Kidney (tissue), 14 donors: ENCODE measurements around the gene CPVL. TPM values are rescaled to one million over a fixed set of nuclear protein-coding genes. Genes with fewer than 3 reads are reported as not detected.

ENCODE experiments used
- DNase-seq, 5 donors: peaks; one replicate each; pipeline ENCODE4 v3.0.0-alpha.2; 2013 to 2020
- FAIRE-seq: peaks from 2 replicates; lab custom pipeline; 2012; peaks lifted over from hg19 to GRCh38; lab: Jason Lieb, UNC
- H3K27ac ChIP-seq, 2 donors: one replicate each; pipeline ENCODE4 v1.7.0; 2013; ENCODE audit warnings: low read depth in 2 of 2, low read length in 2 of 2, inconsistent platforms in 1 of 2
- H3K27me3 ChIP-seq: one replicate; pipeline ENCODE4 v1.7.1; 2013; ENCODE audit warnings: low read length, inconsistent platforms; ENCODE audit not compliant: control insufficient read depth, insufficient read depth
- H3K36me3 ChIP-seq, 3 donors: one replicate each; pipeline versions ENCODE4 v1.7.0 to v1.7.1; 2013; ENCODE audit warnings: low read length in 3 of 3, control low read depth in 1 of 3, inconsistent platforms in 1 of 3; ENCODE audit not compliant: insufficient read depth in 3 of 3, control insufficient read depth in 2 of 3
- H3K4me1 ChIP-seq, 3 donors: one replicate each; pipeline versions ENCODE4 v1.7.0 to v1.7.1; 2013; ENCODE audit warnings: low read length in 3 of 3, inconsistent platforms in 1 of 3, low read depth in 1 of 3; ENCODE audit not compliant: control insufficient read depth in 2 of 3, insufficient read depth in 2 of 3
- H3K4me3 ChIP-seq, 3 donors: one replicate each; pipeline versions ENCODE4 v1.7.0 to v1.8.1; 2013; ENCODE audit warnings: low read length in 3 of 3, control low read depth in 1 of 3, inconsistent platforms in 1 of 3
- H3K9ac ChIP-seq, 3 donors: one replicate each; pipeline versions ENCODE4 v1.7.0 to v1.7.1; 2013; ENCODE audit warnings: low read length in 3 of 3, control low read depth in 1 of 3, inconsistent platforms in 1 of 3
- H3K9me3 ChIP-seq, 3 donors: one replicate each; pipeline versions ENCODE4 v1.7.0 to v1.7.1; 2013; ENCODE audit warnings: low read length in 3 of 3, control low read depth in 1 of 3, inconsistent platforms in 1 of 3; ENCODE audit not compliant: control insufficient read depth in 2 of 3, insufficient read depth in 1 of 3
- CTCF ChIP-seq: IDR thresholded peaks from 3 replicates; pipeline ENCODE4 v1.5.1; 2012; ENCODE audit warnings: mild to moderate bottlenecking, moderate library complexity, borderline replicate concordance; ENCODE audit not compliant: insufficient read depth; ENCODE audit errors: extremely low read depth
- intact Hi-C: fragments of 100-400 bp; cut with DNase I; formaldehyde crosslinking; loops from one replicate; pipeline ENCODE4 v1.11.1; 2022
- polyA plus RNA-seq: library from polyadenylated mRNA; stranded (reverse); fragments of 350-450 nt; fragmentation: Illumina TruSeq; extraction: RNeasy Lipid Tissue Mini Kit (QIAGEN cat#74804); gene quantifications from one replicate; pipeline ENCODE4 v1.2.3, GENCODE V29; 2014; ENCODE audit warnings: low read depth, low replicate concordance; ENCODE audit not compliant: insufficient read depth
- total RNA-seq: library from RNA; stranded (reverse); fragmentation: NEBNext Ultra II Directional; extraction: Animal tissue kit (Norgen Biotek cat#: 25700); gene quantifications from one replicate; pipeline ENCODE4 v1.2.1, GENCODE V29; 2021
- donor health status: control.
- donor health status: control.
- donor health status: control.
- donor health status: control.
- donor health status: control.
- donor health status: DM: yes; HTN: yes; CAD: no.
- donor health status: Normal renal cell carcinoma (clear cell type).

Gene CPVL
- total and polyA plus RNA-seq, 2 donors from 2014 or later = 104 to 133 TPM

- Histone ChIP-seq H3K4me1 (peaks cover 0 to 9% (median 0%) of the 10 kb centered on the region in 3 donors), H3K36me3 (no peaks in the 10 kb centered on the region), H3K4me3 (no peak overlapping the region), H3K27ac (no peak overlapping the region), H3K9ac (no peak overlapping the region), H3K9me3 (no peaks in the 10 kb centered on the region), H3K27me3 (no peaks in the 10 kb centered on the region)
- DNase-seq (no peak), FAIRE-seq (no peak)
- TF ChIP-seq CTCF = no peak
- intact Hi-C loops = no loop called here
Measured at GRCh38 chr7:28980451-28981160, 165.7 kb downstream of the CPVL start.

GRCh38 chr7:28979776-28980175 is 166.6 kb downstream of the CPVL start:
- H3K9me3 ChIP-seq = no peaks in the 10 kb centered on the region
- FAIRE-seq = no peak
- H3K4me1 ChIP-seq = peaks cover 0 to 4% (median 0%) of the 10 kb centered on the region in 3 donors
- H3K27me3 ChIP-seq = no peaks in the 10 kb centered on the region
- no peak overlapping the region for H3K27ac ChIP-seq
- no peaks in the 10 kb centered on the region for H3K36me3 ChIP-seq
- peak in 1 of 5 donors; percentile 29 for DNase-seq
- no peak overlapping the region for H3K9ac ChIP-seq
- no peak for TF ChIP-seq CTCF
- H3K4me3 ChIP-seq = no peak overlapping the region
- intact Hi-C loops = no loop called here

- intact Hi-C loops = no loop called here
- no peak for DNase-seq
- no peak for FAIRE-seq
Measured at GRCh38 chr7:28977881-28978280, 168.5 kb downstream of the CPVL start.

More at GRCh38 chr7:28977881-28978280, 168.5 kb downstream of the CPVL start:
- TF ChIP-seq CTCF = no peak
- Histone ChIP-seq H3K27ac (no peak overlapping the region), H3K27me3 (no peaks in the 10 kb centered on the region), H3K4me3 (no peak overlapping the region), H3K9me3 (peaks cover 0 to 5% (median 0%) of the 10 kb centered on the region in 3 donors), H3K36me3 (no peaks in the 10 kb centered on the region), H3K4me1 (no peaks in the 10 kb centered on the region), H3K9ac (no peak overlapping the region)
